GM19239 (cell line): ENCODE data around the gene CTSZ.
"Not testable (repeated sequence)": the region's sequence is repeated elsewhere in the genome, so short reads cannot be mapped to it uniquely, and the experiment has no call there.

Source experiments
- DNase-seq: peaks from one replicate; pipeline ENCODE4 v3.0.0; 2011; ENCODE audit warnings: low spot score; ENCODE audit not compliant: insufficient read length
- FAIRE-seq: peaks from 2 replicates; lab custom pipeline; 2011; peaks lifted over from hg19 to GRCh38; lab: Jason Lieb, UNC

The CTSZ gene

GRCh38 chr20:59006864-59007664 is at the start of gene CTSZ:
CTSZ (minus strand) TSS chr20:59007254; CDS start chr20:59007128, 126 bp downstream.
- FAIRE-seq (no peak), DNase-seq (no peak)

GRCh38 chr20:59055302-59055701 is 48.2 kb upstream of the CTSZ start:
- FAIRE-seq (no peak), DNase-seq (no peak)

GRCh38 chr20:59051666-59052185 is 44.7 kb upstream of the CTSZ start:
- FAIRE-seq: no peak
- no peak for DNase-seq

- DNase-seq: no peak
- FAIRE-seq: no peak
Measured at GRCh38 chr20:59050437-59050836, 43.4 kb upstream of the CTSZ start.

- DNase-seq: no peak
- FAIRE-seq: no peak
Measured at GRCh38 chr20:59048681-59049030, 41.6 kb upstream of the CTSZ start.

GRCh38 chr20:59047938-59048680 is 41.1 kb upstream of the CTSZ start:
- FAIRE-seq (no peak), DNase-seq (no peak)

- DNase-seq: no peak
- no peak for FAIRE-seq
Measured at GRCh38 chr20:59046862-59047261, 39.8 kb upstream of the CTSZ start.

- no peak for DNase-seq
- no peak for FAIRE-seq
Measured at GRCh38 chr20:59044796-59045195, 37.7 kb upstream of the CTSZ start.

GRCh38 chr20:59044295-59044694 is 37.2 kb upstream of the CTSZ start:
- DNase-seq: no peak
- FAIRE-seq: no peak

- no peak for FAIRE-seq
- DNase-seq: no peak
Measured at GRCh38 chr20:59043698-59044097, 36.6 kb upstream of the CTSZ start.

GRCh38 chr20:59042796-59043631 is 36.0 kb upstream of the CTSZ start:
- peak; percentile 79 for FAIRE-seq
- DNase-seq: peak; percentile 91

- DNase-seq: no peak
- FAIRE-seq: no peak
Measured at GRCh38 chr20:59042151-59042795, 35.2 kb upstream of the CTSZ start, which contains the start of gene PRELID3B. PRELID3B (minus strand) TSS chr20:59042786; CDS start chr20:59042730, 56 bp downstream.

- DNase-seq, FAIRE-seq: not testable (repeated sequence)
Measured at GRCh38 chr20:59041487-59041886, 34.4 kb upstream of the CTSZ start.

- no peak for DNase-seq
- no peak for FAIRE-seq
Measured at GRCh38 chr20:59040667-59041066, 33.6 kb upstream of the CTSZ start.

- FAIRE-seq (no peak), DNase-seq (no peak)
Measured at GRCh38 chr20:59039233-59039632, 32.2 kb upstream of the CTSZ start.

- DNase-seq (no peak), FAIRE-seq (no peak)
Measured at GRCh38 chr20:59037386-59037785, 30.3 kb upstream of the CTSZ start.

- FAIRE-seq (no peak), DNase-seq (no peak)
Measured at GRCh38 chr20:59035381-59035780, 28.3 kb upstream of the CTSZ start.

GRCh38 chr20:59033616-59034165 is 26.6 kb upstream of the CTSZ start:
- DNase-seq (no peak), FAIRE-seq (no peak)

GRCh38 chr20:59033093-59033492 is 26.0 kb upstream of the CTSZ start:
- no peak for DNase-seq
- no peak for FAIRE-seq

- peak; percentile 40 for FAIRE-seq
- no peak for DNase-seq
Measured at GRCh38 chr20:59032713-59033059, 25.6 kb upstream of the CTSZ start.
